Upper lobe of left lung (tissue), 6 donors: ENCODE results near the gene ME1. TPM values are rescaled to one million over a fixed set of nuclear protein-coding genes. Genes with fewer than 3 reads are reported as not detected.

Source experiments
- ATAC-seq, 2 donors: fragments of 200-7000 bp; cut with Tn5 transposase; one replicate each; pipeline ENCODE4 v1.9.1; 2022; ENCODE audit warnings: mild to moderate bottlenecking in 2 of 2, moderate library complexity in 2 of 2; ENCODE audit not compliant: low FRiP score in 2 of 2
- DNase-seq, 2 donors: peaks; one replicate each; pipeline ENCODE4 v3.0.0-alpha.2; 2019 to 2020
- H3K27ac ChIP-seq, 4 donors: fragments of 200-600 bp; sonication (generic); one replicate each; pipeline ENCODE4 v1.5.1; 2016 to 2019
- H3K27me3 ChIP-seq, 4 donors: fragments of 200-600 bp; sonication (generic); one replicate each; pipeline ENCODE4 v1.5.1; 2017 to 2019
- H3K36me3 ChIP-seq, 4 donors: fragments of 200-600 bp; sonication (generic); one replicate each; pipeline ENCODE4 v1.5.1; 2016 to 2019
- H3K4me1 ChIP-seq, 4 donors: fragments of 200-600 bp; sonication (generic); one replicate each; pipeline ENCODE4 v1.5.1; 2018 to 2019
- H3K4me3 ChIP-seq, 4 donors: fragments of 200-600 bp; sonication (generic); one replicate each; pipeline ENCODE4 v1.5.1; 2017 to 2019; ENCODE audit warnings: mild to moderate bottlenecking in 2 of 4, moderate library complexity in 1 of 4
- H3K9me3 ChIP-seq, 4 donors: fragments of 200-600 bp; sonication (generic); one replicate each; pipeline ENCODE4 v1.5.1; 2018 to 2019
- CTCF ChIP-seq, 6 experiments: fragments of 450-650 bp in 4 of 6; fragments of 200-600 bp in 2 of 6; sonication (generic) in 2 of 6; IDR thresholded peaks; one replicate each; pipeline ENCODE4 v1.5.1; 2016 to 2019; ENCODE audit warnings: antibody characterized with exemption in 6 of 6
- EP300 ChIP-seq, 4 donors: sonication (generic); formaldehyde crosslinking; IDR thresholded peaks; one replicate each; pipeline ENCODE4 v1.5.1; 2017; ENCODE audit warnings: antibody characterized with exemption in 4 of 4, control low read depth in 2 of 4
- POLR2A ChIP-seq, 4 donors: fragments of 450-650 bp; IDR thresholded peaks; one replicate each; pipeline ENCODE4 v1.5.1; 2016 to 2017; ENCODE audit warnings: antibody characterized with exemption in 4 of 4, mild to moderate bottlenecking in 2 of 4
- POLR2AphosphoS5 ChIP-seq, 2 donors: sonication (generic); formaldehyde crosslinking; IDR thresholded peaks; one replicate each; pipeline ENCODE4 v1.5.1; 2017; ENCODE audit warnings: antibody characterized with exemption in 2 of 2
- WGBS, 2 donors: methylation state at CpG; one replicate each; pipeline ENCODE4 v1.1.5; 2017 to 2018; 5-methylcytosine and 5-hydroxymethylcytosine counted together
- total RNA-seq, 6 donors: library from RNA; depleted of rRNA in 4 of 6; stranded (reverse); fragments of >200 nt in 4 of 6; gene quantifications; one replicate each; pipeline versions ENCODE4 v1.1.0 to v1.2.1, GENCODE V29; 2016 to 2021
- donor health status: DM: no; HTN: no; CAD: no; lungs with moderate emphysema.
- donor health status: DM: no; HTN: yes; CAD: no; lungs with severe emphysema.

The ME1 gene
- total RNA-seq, 6 donors from 2014 or later: 12.0 to 16.8 (median 14.0) TPM

GRCh38 chr6:83436674-83437073 is 5.8 kb upstream of the ME1 start:
- DNase-seq (no peak), ATAC-seq (no peak)
- no peaks in the 10 kb centered on the region for H3K36me3 ChIP-seq
- no peaks in the 10 kb centered on the region for H3K9me3 ChIP-seq
- H3K27me3 ChIP-seq: no peaks in the 10 kb centered on the region
- no peak for TF ChIP-seq POLR2A (IDR thresholded peaks at IDR 0.05)
- no peak for TF ChIP-seq POLR2AphosphoS5 (IDR thresholded peaks at IDR 0.05)
- TF ChIP-seq EP300 (IDR thresholded peaks at IDR 0.05): no peak
- no peak for TF ChIP-seq CTCF (IDR thresholded peaks at IDR 0.05)
- peaks cover 0 to 11% (median 1%) of the 10 kb centered on the region in 4 donors for H3K4me1 ChIP-seq
- H3K4me3 ChIP-seq: no peak overlapping the region
- H3K27ac ChIP-seq: no peak overlapping the region

- Histone ChIP-seq H3K4me1 (peaks cover 2 to 21% (median 10%) of the 10 kb centered on the region in 4 donors), H3K27ac (no peak overlapping the region), H3K4me3 (no peak overlapping the region), H3K9me3 (no peaks in the 10 kb centered on the region), H3K27me3 (no peaks in the 10 kb centered on the region), H3K36me3 (no peaks in the 10 kb centered on the region)
- TF ChIP-seq POLR2A (IDR thresholded peaks at IDR 0.05): no peak
- DNase-seq (no peak), ATAC-seq (no peak)
Measured at GRCh38 chr6:83433177-83433576, 2.3 kb upstream of the ME1 start.

GRCh38 chr6:83432636-83433035 is 1.8 kb upstream of the ME1 start:
- ATAC-seq: no peak
- Histone ChIP-seq H3K36me3 (no peaks in the 10 kb centered on the region), H3K9me3 (no peaks in the 10 kb centered on the region), H3K27ac (no peak overlapping the region), H3K4me3 (no peak overlapping the region), H3K4me1 (peaks cover 2 to 21% (median 10%) of the 10 kb centered on the region in 4 donors), H3K27me3 (no peaks in the 10 kb centered on the region)
- no peak for DNase-seq
- TF ChIP-seq POLR2AphosphoS5 (IDR thresholded peaks at IDR 0.05) (no peak), POLR2A (IDR thresholded peaks at IDR 0.05) (no peak), EP300 (IDR thresholded peaks at IDR 0.05) (no peak), CTCF (IDR thresholded peaks at IDR 0.05) (no peak)
- WGBS, 2 donors: 65 to 79% methylated on average over 2 of the region's 2 CpGs

GRCh38 chr6:83431545-83432155 is 799 bp upstream of the ME1 start:
- TF ChIP-seq CTCF (IDR thresholded peaks at IDR 0.05) (no peak), EP300 (IDR thresholded peaks at IDR 0.05) (no peak), POLR2A (IDR thresholded peaks at IDR 0.05) (no peak), POLR2AphosphoS5 (IDR thresholded peaks at IDR 0.05) (no peak)
- peak in 1 of 2 donors; percentile 11 for ATAC-seq
- H3K4me3 ChIP-seq: peak overlapping the region in 3 of 4 donors; percentile 58 to 75 (median 72)
- H3K36me3 ChIP-seq: no peaks in the 10 kb centered on the region
- H3K4me1 ChIP-seq: peaks cover 2 to 21% (median 10%) of the 10 kb centered on the region in 4 donors
- H3K27ac ChIP-seq: peak overlapping the region; percentile 80 to 86 (median 82)
- H3K9me3 ChIP-seq: no peaks in the 10 kb centered on the region
- no peaks in the 10 kb centered on the region for H3K27me3 ChIP-seq
- DNase-seq: no peak
- 93 to 96% methylated on average over 8 to 19 of the region's 19 CpGs for WGBS, 2 donors

GRCh38 chr6:83429857-83430610 is 817 bp downstream of the ME1 start:
- H3K27ac ChIP-seq: peak overlapping the region; percentile 80 to 86 (median 82)
- DNase-seq: peak in 1 of 2 donors; percentile 72
- H3K4me1 ChIP-seq: peaks cover 2 to 20% (median 10%) of the 10 kb centered on the region in 4 donors

More at GRCh38 chr6:83429857-83430610, 817 bp downstream of the ME1 start:
- Histone ChIP-seq H3K36me3 (no peaks in the 10 kb centered on the region), H3K4me3 (peak overlapping the region; percentile 58 to 75 (median 68)), H3K27me3 (no peaks in the 10 kb centered on the region), H3K9me3 (peaks cover 0 to 1% (median under 1%) of the 10 kb centered on the region in 4 donors)
- peak; percentile 49 to 73 for ATAC-seq
- 34 to 44% methylated on average over 13 of the region's 13 CpGs for WGBS, 2 donors
- peak; percentile 21 to 69 for TF ChIP-seq POLR2AphosphoS5 (IDR thresholded peaks at IDR 0.05)
- TF ChIP-seq POLR2A (IDR thresholded peaks at IDR 0.05): no peak
- TF ChIP-seq EP300 (IDR thresholded peaks at IDR 0.05): no peak
- no peak for TF ChIP-seq CTCF (IDR thresholded peaks at IDR 0.05)
